Ectodermal cell (in vitro differentiated cells): ENCODE measurements around the gene MRFAP1L1.
"Not testable (repeated sequence)": the region's sequence is repeated elsewhere in the genome, so short reads cannot be mapped to it uniquely, and the experiment has no call there.

Experiments used
- H3K27ac ChIP-seq: 2 replicates; pipeline ENCODE4 v1.7.0; 2013; ENCODE audit warnings: mild to moderate bottlenecking, low read depth, low read length; ENCODE audit not compliant: insufficient read depth, poor library complexity, severe bottlenecking
- H3K27me3 ChIP-seq: 2 replicates; pipeline ENCODE4 v1.7.0; 2013; ENCODE audit warnings: mild to moderate bottlenecking, low read length; ENCODE audit not compliant: insufficient read depth, control insufficient read depth, poor library complexity, severe bottlenecking
- H3K36me3 ChIP-seq: one replicate; pipeline ENCODE4 v1.7.0; 2013; ENCODE audit warnings: low read length; ENCODE audit not compliant: control insufficient read depth, insufficient read depth
- H3K4me1 ChIP-seq: one replicate; pipeline ENCODE4 v1.7.0; 2013; ENCODE audit warnings: low read length; ENCODE audit not compliant: control insufficient read depth, insufficient read depth
- H3K4me3 ChIP-seq: 2 replicates; pipeline ENCODE4 v1.7.0; 2013; ENCODE audit warnings: low read depth, low read length, control low read depth; ENCODE audit not compliant: insufficient read depth
- H3K9me3 ChIP-seq: 2 replicates; pipeline ENCODE4 v1.7.0; 2013; ENCODE audit warnings: mild to moderate bottlenecking, low read length, moderate library complexity; ENCODE audit not compliant: control insufficient read depth
- WGBS, 2 experiments: methylation state at CpG; one replicate each; pipeline ENCODE4 v1.1.7; 2013; ENCODE audit warnings: missing lambda C conversion rate in 2 of 2; 5-methylcytosine and 5-hydroxymethylcytosine counted together

Gene MRFAP1L1

GRCh38 chr4:6725427-6725961 is 15.8 kb upstream of the MRFAP1L1 start:
- H3K4me1 ChIP-seq, H3K27me3 ChIP-seq, H3K36me3 ChIP-seq, H3K4me3 ChIP-seq, H3K27ac ChIP-seq, H3K9me3 ChIP-seq: not testable (repeated sequence)
- 90% methylated on average over 15 of the region's 16 CpGs for WGBS, 2 experiments

DNA sequence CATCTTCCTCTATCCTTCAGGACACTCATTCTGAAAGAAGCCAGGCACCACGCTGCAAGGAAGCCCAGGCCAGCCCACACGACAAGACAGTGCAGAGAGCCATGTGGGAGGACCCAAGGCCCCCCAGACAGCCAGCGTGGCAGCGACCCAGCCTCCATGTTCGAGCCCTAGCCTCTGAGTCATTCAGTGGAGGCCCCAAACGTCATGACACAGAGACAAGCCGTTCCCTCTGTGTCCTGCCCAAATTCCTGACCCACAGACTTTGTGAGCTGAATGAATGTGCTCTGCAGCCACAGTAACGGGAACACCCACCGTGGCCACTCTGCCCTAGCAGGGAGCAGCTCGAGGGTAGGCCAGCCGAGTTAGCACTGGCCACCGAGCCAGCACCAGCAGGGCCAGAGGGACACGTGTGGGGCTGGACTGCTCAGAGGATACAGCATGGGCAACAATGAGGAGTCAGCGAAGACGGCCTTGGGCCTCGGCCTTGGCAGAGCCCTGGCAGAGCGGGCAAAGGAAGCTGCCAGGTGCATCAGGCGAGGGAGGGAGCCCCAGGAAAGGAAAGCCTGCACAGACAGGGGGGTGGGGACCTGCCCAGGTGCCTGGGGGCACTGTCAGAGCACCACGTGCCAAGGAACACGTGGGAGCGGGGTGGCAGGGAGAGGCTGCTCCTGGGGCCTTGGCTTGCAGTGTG is 14.9 kb upstream of the MRFAP1L1 start:
- Histone ChIP-seq H3K4me3 (no peak overlapping the region), H3K4me1 (no peaks in the 10 kb centered on the region), H3K27ac (no peak overlapping the region), H3K9me3 (no peaks in the 10 kb centered on the region), H3K36me3 (no peaks in the 10 kb centered on the region), H3K27me3 (no peaks in the 10 kb centered on the region)
- WGBS, 2 experiments, result 90% methylated on average over 21 of the region's 21 CpGs

GRCh38 chr4:6723851-6724250 is 14.2 kb upstream of the MRFAP1L1 start:
- Histone ChIP-seq H3K27me3 (no peaks in the 10 kb centered on the region), H3K36me3 (no peaks in the 10 kb centered on the region), H3K27ac (no peak overlapping the region), H3K4me1 (no peaks in the 10 kb centered on the region), H3K9me3 (no peaks in the 10 kb centered on the region), H3K4me3 (no peak overlapping the region)
- WGBS, 2 experiments, result 91 to 93% methylated on average over 8 of the region's 8 CpGs

DNA sequence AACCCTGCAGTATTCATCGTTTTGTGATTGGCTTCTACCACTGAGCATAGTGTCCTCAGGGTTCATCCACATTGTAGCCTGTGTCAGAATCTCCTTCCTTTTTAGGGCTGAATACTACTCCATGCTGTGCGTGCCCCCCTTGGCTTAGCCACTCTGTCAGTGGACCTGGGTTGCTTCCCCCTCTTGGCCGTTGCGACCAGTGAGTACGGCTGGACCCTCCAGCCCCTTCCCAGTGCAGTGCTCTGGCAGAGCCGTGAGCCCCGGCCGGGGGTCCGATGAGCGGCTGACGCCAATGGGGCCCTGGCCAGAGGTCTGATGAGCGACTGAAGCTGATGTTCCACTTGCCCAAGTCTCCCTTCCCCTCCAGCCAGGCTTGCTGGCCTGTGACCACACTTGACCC is 13.2 kb upstream of the MRFAP1L1 start:
- 94 to 95% methylated on average over 12 of the region's 12 CpGs for WGBS, 2 experiments

GRCh38 chr4:6721121-6721520 is 11.5 kb upstream of the MRFAP1L1 start:
- WGBS, 2 experiments, result 90 to 93% methylated on average over 10 of the region's 10 CpGs

More for the DNA sequence above, 13.2 kb upstream of the MRFAP1L1 start:
- Histone ChIP-seq H3K36me3 (no peaks in the 10 kb centered on the region), H3K9me3 (no peaks in the 10 kb centered on the region), H3K27ac (no peak overlapping the region), H3K4me3 (no peak overlapping the region), H3K27me3 (no peaks in the 10 kb centered on the region), H3K4me1 (no peaks in the 10 kb centered on the region)

DNA sequence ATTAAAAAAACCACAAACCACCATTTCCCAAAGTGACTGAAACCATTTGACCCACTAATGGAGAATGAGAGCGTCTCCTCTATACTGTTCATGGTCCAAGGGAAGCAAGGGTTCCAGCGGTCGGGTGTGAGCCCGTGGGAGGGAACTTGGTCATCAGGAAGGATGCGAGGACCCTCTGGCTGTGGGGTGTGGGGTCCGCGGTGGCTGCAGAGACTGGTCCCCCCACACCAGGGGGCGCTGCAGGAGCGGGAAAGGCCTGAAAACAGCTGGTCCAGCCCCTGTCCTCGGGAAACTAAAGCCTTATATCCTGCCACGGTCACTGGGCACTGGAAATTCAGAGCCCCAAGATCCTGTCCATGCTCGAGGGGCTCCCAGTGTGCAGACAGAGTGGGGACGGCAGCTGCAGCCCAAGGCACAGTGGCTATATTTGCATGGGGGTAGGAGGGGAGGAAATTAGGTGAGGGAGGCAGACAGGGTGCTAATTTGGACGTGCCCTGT is 10.6 kb upstream of the MRFAP1L1 start:
- Histone ChIP-seq H3K9me3 (no peaks in the 10 kb centered on the region), H3K27me3 (no peaks in the 10 kb centered on the region), H3K27ac (no peak overlapping the region), H3K4me3 (no peak overlapping the region), H3K4me1 (no peaks in the 10 kb centered on the region), H3K36me3 (no peaks in the 10 kb centered on the region)
- 12 to 15% methylated on average over 14 of the region's 14 CpGs for WGBS, 2 experiments

More at GRCh38 chr4:6721121-6721520, 11.5 kb upstream of the MRFAP1L1 start:
- Histone ChIP-seq H3K27ac (no peak overlapping the region), H3K36me3 (no peaks in the 10 kb centered on the region), H3K9me3 (no peaks in the 10 kb centered on the region), H3K4me3 (no peak overlapping the region), H3K27me3 (no peaks in the 10 kb centered on the region), H3K4me1 (no peaks in the 10 kb centered on the region)

DNA sequence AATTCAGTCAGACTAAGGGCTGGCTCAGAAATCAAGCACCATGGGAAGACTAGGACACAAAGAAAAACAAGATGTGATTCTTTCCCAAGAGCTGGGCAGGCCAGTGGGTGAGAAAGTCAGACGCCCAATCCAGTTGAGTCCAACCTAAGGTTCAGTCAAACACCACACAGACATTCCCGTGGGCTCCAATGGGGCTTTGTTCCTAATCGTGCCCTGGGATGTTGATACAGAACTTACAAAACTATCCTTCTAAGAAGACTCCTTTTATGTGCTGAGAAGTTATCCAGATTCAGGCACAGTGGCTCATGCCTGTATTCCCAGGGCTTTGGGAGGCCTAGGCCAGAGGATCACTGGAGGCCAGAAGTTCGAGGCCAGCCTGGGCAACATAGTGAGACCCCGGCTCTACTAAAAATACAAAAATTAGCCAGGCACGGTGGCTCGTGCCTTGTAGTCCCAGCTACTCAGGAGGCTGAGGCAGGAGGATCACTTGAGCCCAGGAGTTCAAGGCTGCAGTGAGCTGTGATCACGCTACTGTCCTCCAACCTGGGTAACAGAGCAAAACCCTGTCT is 10.0 kb upstream of the MRFAP1L1 start:
- WGBS, 2 experiments, result 86% methylated on average over 8 of the region's 8 CpGs
- Histone ChIP-seq H3K9me3 (no peaks in the 10 kb centered on the region), H3K4me3 (no peak overlapping the region), H3K27me3 (peaks cover 4% of the 10 kb centered on the region), H3K36me3 (no peaks in the 10 kb centered on the region), H3K27ac (no peak overlapping the region), H3K4me1 (no peaks in the 10 kb centered on the region)

- 83 to 89% methylated on average over 7 of the region's 7 CpGs for WGBS, 2 experiments
- Histone ChIP-seq H3K4me3 (no peak overlapping the region), H3K4me1 (no peaks in the 10 kb centered on the region), H3K27ac (no peak overlapping the region), H3K27me3 (peaks cover 10% of the 10 kb centered on the region), H3K36me3 (no peaks in the 10 kb centered on the region), H3K9me3 (no peaks in the 10 kb centered on the region)
Measured at GRCh38 chr4:6718932-6719610, 9.4 kb upstream of the MRFAP1L1 start.

DNA sequence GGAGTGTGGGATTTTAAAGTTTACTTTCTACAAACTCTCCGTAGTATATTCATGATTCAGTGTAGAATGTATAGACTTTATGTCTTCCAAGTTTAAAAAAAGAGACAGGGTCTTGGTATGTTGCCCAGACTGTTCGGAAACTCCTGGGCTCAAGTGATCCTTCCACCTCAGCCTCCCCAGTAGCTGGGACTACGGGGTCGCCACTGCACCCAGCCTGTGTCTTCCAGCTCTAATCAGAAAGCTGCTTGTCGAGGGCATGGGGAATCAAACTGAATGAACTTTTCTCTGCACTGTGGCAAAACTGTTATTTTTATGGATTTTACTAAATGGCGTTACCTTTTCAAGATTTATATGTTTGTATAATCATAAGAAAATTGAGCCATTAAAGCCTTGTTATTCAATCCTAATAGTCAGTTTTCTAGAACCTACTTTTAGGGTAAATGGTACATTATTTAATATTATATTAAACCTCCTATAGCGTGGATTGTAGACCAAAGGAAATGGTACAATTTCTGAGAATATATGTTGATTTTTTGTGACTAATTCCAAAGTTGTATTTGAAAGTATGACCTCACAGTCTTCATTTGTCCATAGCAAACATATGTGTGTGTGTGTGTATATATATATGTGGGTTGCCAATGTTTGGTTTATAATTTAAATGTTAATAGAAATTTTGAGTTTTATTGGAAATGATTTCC is 7.4 kb upstream of the MRFAP1L1 start:
- H3K9me3 ChIP-seq, result no peaks in the 10 kb centered on the region
- H3K4me1 ChIP-seq, result no peaks in the 10 kb centered on the region
- H3K4me3 ChIP-seq, result peak overlapping the region; percentile 84
- H3K27ac ChIP-seq, result peak overlapping the region; percentile 47
- H3K27me3 ChIP-seq, result peaks cover 24% of the 10 kb centered on the region
- H3K36me3 ChIP-seq, result no peaks in the 10 kb centered on the region
- 26 to 46% methylated on average over 5 to 7 of the region's 7 CpGs for WGBS, 2 experiments
